HG02759 (cell line): ENCODE measurements around the gene ARHGAP20.
A peak's percentile ranks its signal among the peaks of the same experiment; 100 is the strongest.

Experiments
- ATAC-seq: cut with Tn5 transposase; IDR thresholded peaks from one replicate; pipeline ENCODE4 v1.9.1; 2021; ENCODE audit warnings: mild to moderate bottlenecking, moderate library complexity; ENCODE audit not compliant: unreplicated experiment

ARHGAP20 gene

DNA sequence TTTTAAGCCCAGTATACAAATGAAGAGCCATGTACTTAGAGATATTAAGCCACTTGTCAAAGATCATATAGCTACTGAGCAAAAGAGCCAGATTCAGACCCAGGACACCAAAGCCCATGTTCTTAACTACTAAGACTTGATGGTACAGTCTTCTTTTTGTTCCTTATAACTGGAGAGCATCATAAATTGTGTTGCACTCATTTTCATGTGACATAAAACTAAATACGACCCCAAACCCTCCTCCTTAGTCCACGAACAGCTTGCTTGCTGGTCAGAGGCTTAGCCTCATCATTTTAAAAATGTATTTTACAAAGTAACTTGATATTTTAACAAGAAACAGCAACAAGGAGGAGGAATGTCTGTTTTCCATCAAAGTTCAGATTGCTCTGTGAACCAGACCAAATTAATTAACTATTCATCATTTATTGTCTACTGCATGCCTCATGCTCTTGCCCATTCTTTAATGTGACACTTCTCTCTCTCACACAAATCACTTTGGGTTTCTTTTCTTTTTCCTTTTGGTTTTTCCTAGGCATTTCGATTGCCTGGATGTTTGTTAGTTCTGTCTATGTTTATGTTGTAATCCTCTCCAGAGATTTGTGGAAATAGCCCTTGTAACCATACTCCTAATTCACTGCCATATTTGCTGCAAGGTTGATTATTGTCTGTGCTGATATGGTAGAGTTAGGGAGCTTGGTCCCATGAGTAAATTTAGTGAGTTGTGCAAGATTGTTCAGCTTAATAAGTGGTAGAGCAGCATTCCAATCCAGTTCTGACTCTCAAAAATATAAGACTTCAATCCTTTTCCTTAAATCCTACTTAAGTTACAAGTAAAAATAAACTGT lies 8.4 kb upstream of the ARHGAP20 start:
- ATAC-seq, result no peak

DNA sequence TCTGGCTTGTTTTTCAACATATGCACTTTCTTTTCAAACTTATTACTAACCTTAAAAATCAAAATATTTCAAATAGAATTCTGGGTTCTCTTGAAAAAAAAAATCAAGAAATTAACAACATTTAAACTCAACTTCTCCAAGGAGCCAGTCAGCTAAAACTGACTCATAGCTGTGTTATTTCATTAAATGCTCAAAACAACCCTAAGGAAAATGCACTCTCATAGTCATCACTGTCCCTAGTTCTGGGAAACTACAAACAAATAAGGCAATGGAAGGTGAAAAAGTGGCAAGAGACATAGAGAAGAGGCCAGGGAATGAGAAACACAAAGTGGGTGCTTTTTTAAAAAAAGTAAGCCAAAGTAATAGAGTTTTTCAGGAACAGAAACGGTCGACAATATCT lies 4.1 kb upstream of the ARHGAP20 start:
- ATAC-seq, result no peak

DNA sequence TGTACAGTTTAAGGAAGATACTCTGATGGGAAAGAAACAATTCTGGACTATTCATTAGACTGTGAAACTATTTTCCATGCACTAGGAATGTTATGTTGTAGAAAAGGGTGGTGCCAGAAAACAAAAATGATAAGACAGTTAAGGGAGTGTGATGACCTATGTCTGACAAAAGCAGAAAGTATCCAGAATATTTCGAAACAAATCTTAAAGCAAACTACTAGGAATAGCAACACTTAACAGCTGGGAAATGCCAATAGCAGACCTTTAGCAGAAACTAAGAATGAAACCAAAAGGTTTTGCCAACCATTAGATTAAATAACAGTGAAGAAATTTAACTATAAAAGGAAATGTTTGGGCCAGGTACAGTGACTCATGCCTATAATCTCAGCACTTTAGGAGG lies 3.3 kb upstream of the ARHGAP20 start:
- no peak for ATAC-seq

DNA sequence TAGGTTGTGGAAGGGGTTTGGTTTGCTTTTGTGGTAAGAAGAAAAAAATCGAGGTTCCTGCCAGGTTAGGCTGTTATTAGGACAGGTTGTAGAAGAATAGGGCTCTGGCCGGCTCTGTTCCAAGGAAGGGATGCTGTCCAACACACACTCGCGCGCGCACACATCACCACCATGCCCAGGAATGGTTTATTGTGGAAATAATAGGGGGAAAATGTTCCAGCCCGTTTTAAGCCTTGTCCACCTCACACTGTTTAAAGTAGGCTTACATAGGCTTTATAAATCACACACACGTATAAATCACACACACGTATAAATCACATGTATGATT lies 1.2 kb upstream of the ARHGAP20 start:
- no peak for ATAC-seq

DNA sequence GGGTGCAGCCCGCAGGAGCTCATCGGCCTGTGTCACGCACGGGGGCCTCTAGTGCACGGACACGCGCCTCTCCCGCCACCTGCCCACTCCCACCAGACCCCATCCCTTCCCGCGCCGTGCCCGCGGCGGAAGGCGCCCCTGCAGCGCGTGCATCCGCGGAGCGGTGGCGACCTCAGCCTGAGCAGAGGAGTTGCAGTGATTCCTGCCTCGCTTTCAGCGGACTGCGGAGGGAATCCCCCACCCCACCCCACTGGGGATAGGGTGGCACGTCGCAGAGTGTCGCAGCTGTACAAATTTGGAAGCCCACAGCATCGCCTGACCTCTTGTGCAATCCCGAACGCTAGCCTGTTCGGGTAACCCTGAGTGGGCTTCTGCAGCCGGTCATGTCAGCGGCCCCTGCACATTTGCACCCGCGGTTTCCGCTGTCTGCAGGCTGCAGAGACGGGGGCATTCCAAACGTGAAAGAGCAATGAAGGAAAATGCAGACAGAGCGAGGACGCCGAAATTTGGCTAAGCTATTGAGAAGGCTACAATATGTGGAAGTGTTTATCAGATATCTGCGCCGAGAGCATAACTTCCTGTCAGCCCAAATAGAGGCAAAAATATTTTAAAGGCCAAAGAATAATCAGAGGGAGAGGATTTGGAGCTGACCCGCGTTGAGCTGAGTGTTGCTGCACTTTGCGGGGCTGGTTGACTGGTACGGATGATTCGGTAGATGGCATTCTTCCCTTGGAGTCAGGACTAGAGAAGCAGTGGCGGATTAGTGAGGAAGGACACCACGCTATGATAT lies 617 bp upstream of the ARHGAP20 start:
- ATAC-seq, result peak; percentile 34

DNA sequence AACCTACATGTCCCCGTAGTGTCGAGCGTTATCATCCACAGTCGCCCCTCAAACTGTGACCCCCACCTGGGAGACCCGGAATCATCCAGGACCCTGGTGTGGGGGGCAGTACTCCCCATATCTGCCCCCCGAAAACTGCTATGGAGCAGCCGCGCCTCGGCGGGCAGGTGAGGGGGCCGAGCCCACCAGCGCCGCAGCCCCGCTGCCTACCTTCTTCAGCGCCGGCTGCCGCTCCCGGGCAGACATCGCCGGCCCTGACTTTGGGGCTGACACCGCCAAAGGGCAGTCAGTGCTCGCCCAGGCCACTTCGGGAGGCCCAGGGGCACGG lies 825 bp downstream of the ARHGAP20 start:
- no peak for ATAC-seq

DNA sequence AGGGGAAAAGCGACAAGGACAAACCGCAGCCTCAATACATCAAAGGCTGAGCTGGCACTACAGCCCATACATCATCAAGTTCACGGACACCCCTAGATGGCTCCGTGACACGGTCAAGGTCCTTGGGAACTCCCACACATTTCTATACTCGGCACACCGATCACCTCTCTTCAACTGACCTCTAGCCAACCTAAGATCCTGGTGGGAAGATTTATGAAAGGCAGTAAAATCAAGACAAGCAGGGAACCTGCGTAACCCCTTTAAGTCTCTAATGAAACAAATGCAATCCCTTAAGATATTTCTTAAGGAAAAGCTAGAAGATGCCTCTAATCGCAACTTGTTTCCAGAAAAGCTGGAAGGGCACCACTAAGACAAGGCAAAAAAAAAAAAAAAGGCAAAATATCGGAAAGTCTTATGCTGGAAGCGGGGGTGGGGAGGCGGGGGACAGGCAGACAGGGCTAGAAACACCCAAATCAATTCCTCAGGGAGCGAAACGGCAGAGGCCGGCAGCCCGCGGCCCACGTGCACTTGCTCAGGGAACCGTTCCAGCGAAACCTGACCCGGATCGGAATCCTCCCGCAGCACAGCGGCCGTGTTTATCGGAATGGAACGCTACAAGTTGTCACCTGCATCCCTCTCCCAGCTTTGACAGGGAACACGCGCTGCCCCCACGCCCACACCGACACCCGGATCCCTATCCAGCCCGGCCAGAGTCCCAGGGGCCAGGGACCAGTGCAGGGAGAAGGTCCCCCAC lies 1.4 kb downstream of the ARHGAP20 start:
- ATAC-seq, result no peak

DNA sequence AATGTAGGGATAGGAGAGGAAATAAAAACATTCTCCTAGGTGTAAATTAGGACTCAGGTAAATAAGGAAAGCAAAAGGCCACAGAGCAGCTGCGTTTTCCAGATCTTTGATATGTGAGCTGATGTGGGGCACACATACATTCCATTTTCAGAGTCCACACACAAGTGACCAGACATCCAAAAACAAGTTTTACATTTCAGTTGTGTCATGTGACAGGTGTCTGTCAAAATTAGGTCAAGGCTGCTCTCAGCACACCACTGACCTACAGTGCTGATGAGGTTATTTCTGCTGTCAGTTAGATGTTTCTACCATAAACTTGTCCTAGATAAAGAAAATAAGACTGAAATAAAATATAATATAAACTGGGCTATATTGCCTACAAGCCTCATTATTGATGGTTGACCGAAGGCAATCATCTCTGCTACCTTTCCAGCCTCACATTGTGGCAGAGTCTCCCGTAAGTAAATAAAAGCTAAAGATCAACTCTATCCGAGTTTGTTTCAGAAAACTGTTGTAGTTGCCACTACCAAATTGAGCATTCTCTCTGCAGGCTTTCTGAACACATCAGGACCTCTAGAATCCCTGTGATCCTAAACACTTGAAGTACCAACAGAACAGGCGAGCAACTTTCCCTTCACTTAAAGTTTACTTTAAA lies 7.9 kb downstream of the ARHGAP20 start:
- ATAC-seq, result no peak

- no peak for ATAC-seq
Observed at GRCh38 chr11:110691926-110692325, 20.3 kb downstream of the ARHGAP20 start.

DNA sequence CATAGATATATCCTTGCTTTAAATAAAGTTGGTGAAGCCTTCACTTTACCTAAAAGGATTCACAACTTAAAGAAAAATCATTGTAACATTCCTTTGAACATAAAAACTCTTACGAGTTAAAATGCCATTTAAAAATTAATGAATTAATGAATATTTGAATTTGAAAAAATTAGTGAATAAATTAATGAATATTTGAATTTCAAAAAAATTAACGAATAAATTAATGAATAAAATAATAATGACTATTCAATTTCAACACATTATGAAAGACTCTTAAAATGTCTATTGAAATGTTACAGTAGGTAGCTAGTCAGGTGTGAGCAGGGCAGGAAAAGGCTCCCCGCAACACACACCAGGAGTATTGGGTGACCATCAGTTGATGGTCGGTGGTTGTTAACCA lies 22.9 kb downstream of the ARHGAP20 start:
- no peak for ATAC-seq

GRCh38 chr11:110679323-110679975 lies 32.8 kb downstream of the ARHGAP20 start:
- no peak for ATAC-seq

GRCh38 chr11:110675548-110675947 lies 36.7 kb downstream of the ARHGAP20 start:
- ATAC-seq, result no peak

- no peak for ATAC-seq
Observed at GRCh38 chr11:110665689-110666465, 46.4 kb downstream of the ARHGAP20 start.

GRCh38 chr11:110655967-110656366 lies 56.3 kb downstream of the ARHGAP20 start:
- ATAC-seq, result no peak

- ATAC-seq, result no peak
Observed at GRCh38 chr11:110654456-110654855, 57.8 kb downstream of the ARHGAP20 start.

- ATAC-seq, result no peak
Observed at GRCh38 chr11:110645253-110645652, 67.0 kb downstream of the ARHGAP20 start.

DNA sequence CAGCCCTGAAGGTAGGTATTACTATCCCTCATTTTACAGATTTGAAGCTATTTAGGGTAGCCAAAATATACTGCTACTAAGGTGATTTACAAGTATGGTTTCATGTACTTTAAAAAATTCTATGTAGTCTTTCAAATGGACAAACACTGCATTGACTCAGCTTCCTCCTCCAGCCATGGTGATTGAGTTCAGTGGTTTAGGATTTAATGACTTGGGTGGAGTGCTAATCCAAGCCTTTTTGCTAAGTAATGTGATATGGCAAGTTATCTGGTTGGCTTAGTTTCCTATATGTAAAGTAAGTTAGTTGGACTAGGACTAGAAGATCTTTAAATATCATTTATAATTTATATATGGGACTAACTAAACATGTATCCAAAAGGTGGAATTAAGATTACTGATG lies 77.9 kb downstream of the ARHGAP20 start:
- ATAC-seq, result no peak

- ATAC-seq, result no peak
Observed at GRCh38 chr11:110631551-110631950, 80.7 kb downstream of the ARHGAP20 start.

- no peak for ATAC-seq
Observed at GRCh38 chr11:110629594-110629993, 82.6 kb downstream of the ARHGAP20 start.

DNA sequence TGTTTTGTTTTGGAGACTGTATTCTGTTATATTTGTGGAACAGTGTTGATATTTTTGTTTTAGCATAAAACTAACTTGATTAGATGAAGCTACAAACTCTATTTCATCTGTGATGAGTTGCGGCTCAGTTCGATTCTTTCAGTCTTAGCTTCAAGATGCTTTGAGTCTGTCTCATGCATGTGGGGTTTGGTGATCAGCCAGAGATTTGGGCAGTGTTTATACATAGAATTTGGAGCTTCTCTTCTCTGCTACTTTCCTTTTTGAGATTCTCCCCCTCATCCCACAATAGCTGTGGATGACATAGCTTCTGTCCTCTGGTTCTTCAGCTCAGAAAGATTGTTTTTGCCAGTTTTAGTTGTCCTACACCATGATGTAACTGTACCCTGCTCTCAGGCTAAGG lies 90.4 kb downstream of the ARHGAP20 start:
- ATAC-seq, result no peak
